Stimulated activated CD4-positive, alpha-beta T cell treated with anti-CD3 and anti-CD28 coated beads, Interleukin-1b, Interleukin-23, amount 100 ng/mL, for 24 hours (primary cell): ENCODE data around the gene ARHGEF28.

Experiments used
- DNase-seq, 4 experiments: peaks; one replicate each; pipeline ENCODE4 v3.0.0-alpha.2; 2020; ENCODE audit warnings: low read depth in 4 of 4, low spot score in 1 of 4

ARHGEF28 gene

DNA sequence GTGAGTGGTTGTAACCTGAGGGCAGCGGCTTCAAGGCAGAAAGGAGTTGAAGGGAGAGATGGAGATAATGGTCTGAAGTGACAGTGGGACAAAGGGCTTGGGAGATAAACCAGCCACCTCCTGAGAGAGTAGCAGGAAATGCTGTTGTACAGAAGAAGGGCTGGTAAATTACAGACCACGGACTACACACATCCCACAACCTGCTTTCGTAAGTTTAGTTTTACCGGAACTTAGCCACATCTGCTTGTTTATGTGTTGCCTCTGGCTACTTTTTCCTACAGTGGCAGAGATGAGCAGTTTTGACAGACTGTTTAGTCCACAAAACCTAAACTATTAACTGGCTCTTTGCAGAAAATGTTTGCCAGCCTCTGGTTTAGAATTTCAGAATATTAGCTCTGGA lies 269.5 kb downstream of the ARHGEF28 start:
- DNase-seq, result no peak

DNA sequence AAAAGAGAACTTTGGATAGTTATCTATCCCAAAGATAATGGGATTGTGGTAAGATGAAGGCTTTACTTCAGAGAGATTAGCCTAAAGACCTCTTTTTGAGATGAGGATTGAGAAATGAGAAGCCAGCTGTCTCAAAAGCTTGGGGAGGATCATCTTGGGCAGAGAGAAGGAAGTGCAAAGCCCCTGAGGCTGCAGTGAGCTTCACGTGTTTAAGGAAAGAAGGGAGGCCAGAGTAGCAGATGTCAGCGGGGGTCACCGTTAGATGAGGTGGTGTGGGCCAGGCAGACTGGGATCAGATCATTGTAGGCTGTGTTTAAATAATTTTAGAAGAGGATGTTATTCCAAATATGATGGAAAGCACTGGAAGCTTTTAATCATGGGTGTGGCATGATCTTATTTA lies 270.1 kb downstream of the ARHGEF28 start:
- DNase-seq, result no peak

DNA sequence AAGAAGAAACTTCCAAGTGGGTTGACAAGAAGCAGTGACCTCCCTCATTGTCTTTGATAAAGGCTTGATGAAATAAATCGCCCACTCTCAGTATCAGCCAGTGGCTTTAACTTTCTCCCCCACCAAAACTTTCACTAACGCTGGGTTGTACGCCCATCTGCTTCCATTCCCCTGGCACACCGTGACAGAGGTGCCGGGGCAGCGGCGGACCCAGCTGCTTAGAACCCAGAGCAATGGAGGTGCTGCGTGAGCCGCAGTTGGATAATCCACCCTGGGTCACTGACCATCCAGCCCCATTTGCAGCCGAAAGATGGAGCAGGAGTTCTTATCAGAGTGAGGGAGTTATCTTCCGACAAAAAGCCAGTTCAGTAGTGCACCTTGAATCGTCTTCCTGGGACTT lies 270.7 kb downstream of the ARHGEF28 start:
- DNase-seq, result no peak

DNA sequence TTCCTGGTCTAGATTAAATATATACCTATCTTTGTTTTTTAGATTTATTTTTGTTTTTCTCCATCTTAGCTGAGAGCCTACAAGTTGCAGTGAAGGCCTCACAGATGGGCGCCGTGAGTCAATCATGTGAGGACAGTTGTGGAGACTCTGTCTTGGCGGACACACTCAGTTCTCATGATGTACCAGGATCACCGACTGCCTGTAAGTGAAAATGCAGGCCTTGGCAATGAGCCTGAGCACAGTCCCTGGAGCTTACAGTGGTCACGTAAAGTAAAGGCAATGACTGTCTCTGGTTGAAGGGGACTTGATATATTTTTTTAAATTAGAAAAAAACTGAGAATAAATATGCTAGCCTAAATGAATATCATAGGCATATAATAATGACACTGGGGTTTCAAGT lies 271.9 kb downstream of the ARHGEF28 start:
- no peak for DNase-seq

DNA sequence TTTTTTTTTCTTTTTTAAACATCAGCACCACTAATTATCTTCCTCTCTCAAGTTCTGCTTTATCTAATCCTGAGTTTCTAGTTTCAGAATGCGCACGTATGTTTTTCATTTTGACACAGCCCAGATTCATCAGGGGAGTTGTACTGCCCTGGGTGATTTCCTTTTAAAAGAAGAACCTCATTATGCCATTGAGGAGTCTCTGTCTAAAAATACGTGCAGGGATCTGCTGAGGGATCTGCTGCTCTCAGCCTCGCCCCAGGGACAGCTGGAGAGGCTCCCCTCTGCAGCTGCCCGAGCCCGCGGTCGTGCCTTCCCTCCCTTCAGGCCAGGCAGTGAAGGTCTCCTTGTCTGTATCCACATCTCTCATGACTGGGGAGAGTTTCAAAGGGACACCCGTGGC lies 273.1 kb downstream of the ARHGEF28 start:
- no peak for DNase-seq

DNA sequence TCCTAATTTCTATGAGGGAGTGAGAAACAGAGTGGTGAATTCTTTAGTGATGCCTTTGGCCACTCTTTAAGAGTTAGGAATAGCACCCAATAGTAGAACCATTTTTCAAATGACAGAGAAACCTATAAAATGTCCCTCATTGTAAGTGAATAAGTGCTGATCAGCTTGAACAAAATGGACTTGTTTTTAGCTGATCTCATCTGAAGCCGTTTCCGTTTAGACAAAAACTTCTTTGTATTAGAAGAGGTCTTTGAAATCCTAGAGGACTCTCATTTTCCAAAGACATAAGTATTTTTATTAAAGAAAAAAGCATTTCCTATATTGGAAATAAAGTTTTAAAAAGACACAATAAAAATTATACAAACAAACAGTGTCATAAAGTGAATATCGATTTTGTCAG lies 273.9 kb downstream of the ARHGEF28 start:
- DNase-seq, result no peak

DNA sequence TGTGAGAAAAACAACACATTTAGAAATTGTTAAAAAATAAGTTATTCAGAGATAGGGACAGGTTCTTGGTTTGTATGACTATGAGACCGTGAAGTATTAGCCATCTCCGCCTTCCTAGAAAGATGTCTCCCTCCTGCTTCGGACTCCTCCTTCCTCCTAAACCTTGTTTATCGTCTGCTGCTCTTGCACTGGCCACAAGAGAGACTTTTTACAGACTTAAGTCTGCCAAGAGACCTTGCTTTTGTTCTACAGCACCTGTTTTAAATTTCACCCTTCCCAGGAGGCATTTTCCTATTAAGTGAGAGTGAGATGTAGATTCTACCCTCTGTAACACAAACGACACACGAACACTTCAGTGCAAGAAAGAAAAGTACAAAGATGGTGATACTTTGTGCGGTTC lies 274.6 kb downstream of the ARHGEF28 start:
- DNase-seq, result no peak

DNA sequence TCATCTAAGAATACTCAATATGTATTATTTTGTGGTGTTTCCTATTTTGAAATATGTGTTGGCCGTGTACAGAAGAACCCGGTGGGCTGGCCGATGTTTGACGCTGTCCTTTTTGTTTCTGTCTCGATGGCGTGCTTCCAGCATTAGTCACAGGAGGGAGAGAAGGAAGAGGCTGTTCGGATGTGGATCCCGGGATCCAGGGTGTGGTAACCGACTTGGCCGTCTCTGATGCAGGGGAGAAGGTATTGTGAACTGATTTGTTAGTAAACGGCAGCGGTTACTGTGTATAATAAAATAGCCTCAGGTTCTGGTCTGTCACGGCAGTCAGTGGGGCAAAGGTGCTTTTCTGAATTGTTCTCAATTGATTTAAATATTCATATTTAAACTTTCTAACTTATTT lies 275.0 kb downstream of the ARHGEF28 start:
- DNase-seq, result no peak

DNA sequence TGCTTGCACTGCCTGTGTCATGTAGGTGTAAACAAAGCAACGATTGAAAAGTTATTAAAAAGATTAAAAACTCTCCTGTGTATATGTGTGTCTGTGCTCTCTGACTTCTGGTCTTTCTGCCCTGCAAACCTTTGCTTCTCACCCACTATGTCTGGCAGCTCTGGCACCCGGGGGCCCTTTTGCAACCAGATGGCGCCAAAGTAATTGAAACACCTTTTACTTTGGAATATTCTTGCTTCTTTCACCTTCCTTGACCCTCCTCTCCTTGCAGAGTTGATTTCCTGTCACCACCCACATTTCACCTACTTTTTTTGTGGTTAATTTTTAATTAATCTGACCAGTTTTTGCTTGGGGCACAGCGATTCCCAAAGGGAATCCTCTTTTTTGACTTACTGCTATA lies 275.5 kb downstream of the ARHGEF28 start:
- no peak for DNase-seq

DNA sequence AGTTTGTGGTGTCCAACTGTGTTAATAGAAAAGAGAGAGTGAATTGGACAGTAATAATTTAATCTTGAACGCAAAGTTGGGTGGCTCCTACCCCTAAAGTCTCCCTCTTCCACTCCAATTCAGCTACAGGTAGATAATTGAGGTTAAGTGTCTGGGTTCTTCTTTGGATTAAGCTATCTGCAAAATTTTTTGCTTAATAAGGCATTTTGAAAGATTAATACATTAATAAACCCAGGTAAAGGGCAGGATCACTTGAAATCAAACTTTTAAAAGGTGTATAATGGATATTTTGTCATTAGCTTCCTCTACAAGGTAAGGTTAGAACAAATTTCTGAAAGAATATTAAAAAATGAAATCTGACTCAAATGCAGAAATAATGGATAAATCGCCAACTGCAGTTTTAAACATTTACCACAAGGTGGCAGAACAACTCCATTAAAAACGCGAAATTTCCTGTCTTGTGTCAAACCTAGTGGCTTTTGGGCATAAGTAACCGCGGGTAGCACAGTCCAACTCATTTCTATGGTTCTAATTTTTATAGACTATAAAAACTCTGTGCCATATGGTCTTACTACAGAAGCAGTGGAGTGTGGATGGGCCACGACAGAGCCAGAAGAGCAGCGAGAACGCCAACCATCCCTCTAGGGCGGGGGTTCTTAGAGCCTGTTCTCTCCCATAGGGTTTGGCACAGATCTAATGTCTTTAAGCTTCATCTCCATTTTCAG lies 276.5 kb downstream of the ARHGEF28 start:
- no peak for DNase-seq

DNA sequence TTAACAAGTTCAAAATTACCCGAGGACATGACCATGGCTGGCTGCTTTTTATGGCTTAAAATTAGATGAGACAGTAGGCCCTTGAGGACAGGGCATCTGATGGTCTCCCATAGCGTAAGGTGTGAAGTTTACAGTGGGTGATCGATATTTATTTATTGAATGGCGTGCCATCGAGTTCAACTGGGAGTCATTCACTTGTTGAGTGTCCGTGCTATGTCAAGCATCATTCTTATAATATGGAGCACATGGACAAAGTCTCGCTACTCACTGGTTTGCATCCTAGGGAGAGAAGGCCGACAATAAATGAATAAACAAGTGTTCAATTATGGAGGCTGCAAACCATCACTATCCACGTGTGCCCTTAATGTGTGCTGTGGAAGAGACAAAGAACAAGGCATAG lies 277.2 kb downstream of the ARHGEF28 start:
- no peak for DNase-seq

DNA sequence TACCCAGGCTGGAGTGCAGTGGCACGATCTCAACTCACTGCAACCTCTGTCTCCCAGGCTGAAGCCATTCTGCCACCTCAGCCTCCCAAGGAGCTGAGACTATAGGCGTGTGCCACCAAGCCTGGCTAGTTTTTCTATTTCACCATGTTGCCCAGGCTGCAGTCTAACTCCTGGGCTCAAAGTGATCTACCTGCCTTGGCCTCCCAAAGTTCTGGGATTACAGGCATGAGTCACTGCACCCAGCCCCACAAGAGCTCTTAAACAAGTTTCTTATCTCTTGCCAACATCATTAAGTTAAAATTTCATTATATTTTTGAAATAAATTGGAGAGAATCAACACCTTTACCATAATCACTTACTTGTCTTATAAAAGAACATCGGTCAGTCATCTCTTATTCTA lies 280.3 kb downstream of the ARHGEF28 start:
- DNase-seq, result no peak

DNA sequence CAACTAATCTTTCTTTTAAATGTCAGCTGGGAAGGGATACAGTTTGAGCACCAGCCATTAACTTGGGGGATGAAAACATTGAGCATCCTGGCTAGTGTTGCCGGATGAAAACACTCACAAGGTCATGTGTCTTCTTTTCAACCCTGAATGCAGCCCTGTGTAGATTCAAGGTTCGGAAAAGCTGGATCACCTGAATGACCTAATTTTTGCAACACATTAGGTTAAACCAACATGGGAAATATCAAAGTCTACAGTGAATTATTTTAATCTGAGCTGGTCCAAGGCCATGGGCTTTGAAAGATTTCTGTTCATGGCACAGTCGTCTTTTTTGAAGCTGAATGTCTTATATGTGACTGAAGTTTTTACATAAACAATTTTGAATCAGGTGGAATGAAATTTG lies 281.2 kb downstream of the ARHGEF28 start:
- DNase-seq, result no peak

DNA sequence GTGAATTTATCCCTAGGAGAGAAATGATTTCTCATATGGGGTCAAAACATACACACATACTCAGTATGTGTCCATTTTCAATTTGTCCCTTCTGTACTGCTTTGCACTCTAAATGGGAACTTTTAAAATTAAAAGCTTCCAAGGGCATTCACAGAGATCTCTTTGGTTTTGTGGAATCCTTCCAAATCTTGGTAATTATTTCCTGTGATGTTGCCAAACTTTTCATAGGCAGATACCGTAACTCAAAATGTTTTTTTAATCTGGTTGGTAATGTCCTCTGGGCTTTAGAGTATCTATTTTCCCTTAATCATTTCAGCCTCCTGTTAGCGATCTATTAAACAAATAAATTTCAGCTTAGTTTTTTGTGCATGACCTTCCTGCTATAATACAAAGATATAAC lies 282.4 kb downstream of the ARHGEF28 start:
- no peak for DNase-seq

DNA sequence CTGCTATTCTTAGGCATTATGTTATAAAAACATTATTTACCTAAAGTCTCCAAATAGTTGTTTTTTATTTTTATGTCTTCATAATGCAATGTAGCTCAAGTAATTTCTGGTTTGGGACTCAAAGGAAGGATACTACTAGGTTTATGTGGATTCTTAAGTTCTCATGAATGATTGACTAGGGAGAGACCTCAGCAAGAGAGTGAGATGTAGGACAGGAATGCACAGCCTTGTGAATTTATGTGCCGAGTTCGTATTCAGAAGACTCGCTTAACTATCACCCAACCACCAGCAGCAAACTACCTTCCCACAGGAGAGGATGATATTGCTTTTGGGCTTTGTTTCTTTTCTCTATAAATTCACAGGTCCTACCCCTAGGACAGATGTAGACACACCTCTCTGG lies 282.9 kb downstream of the ARHGEF28 start:
- no peak for DNase-seq

DNA sequence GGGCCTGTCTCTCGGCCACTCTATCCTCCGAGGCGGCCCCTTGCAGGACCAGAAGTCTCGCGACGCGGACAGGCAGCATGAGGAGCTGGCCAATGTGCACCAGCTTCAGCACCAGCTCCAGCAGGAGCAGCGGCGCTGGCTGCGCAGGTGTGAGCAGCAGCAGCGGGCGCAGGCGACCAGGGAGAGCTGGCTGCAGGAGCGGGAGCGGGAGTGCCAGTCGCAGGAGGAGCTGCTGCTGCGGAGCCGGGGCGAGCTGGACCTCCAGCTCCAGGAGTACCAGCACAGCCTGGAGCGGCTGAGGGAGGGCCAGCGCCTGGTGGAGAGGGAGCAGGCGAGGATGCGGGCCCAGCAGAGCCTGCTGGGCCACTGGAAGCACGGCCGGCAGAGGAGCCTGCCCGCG lies 283.5 kb downstream of the ARHGEF28 start:
- no peak for DNase-seq

DNA sequence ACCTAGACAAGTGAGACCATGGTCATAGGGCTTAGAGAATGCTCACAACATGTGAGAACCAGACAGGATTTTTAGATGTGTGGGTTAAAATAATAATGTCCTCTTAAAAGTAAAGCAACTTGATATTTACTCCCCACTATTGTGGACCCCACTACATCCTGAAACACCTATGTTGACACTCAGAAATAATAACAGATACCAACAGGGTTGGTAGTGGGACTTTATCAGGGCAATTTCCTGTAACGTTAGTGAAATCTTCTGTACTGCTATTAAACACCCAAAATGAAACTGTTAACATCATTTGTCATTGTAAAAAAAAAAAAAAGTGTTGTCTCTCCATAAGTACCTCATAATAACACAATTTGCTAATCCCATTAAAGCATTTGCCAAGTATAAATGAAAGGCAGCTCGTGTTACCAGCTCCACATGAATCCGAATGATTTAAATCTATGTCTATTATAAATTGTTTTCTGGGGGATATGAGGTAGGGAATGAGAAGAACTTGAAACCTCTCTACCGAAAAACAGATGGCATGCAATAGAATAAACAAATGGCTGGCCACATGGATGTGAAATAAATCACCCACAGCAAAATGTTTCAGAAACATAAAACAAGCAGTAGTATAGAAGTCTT lies 285.9 kb downstream of the ARHGEF28 start:
- no peak for DNase-seq

DNA sequence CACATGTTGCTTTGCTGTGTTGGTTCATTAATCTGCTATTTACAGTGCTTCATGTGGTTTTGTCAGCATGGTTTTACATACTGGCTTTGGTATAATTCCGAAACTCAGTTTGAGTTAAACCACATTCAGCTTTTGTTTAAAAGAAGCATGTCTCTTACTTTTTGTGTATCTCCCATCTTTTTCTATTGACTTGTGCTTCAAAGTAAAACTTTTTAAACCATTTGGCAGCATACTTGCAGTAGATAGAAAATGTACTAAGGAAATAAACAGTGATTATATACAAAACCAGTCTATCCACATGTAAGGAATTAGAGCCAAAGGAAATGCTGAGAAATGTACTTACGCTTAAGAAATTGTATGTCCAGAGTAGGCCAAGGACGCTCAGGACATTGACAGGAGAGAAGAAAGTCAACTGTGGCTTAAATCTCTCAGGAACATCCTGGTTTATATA lies 286.9 kb downstream of the ARHGEF28 start:
- DNase-seq, result no peak

DNA sequence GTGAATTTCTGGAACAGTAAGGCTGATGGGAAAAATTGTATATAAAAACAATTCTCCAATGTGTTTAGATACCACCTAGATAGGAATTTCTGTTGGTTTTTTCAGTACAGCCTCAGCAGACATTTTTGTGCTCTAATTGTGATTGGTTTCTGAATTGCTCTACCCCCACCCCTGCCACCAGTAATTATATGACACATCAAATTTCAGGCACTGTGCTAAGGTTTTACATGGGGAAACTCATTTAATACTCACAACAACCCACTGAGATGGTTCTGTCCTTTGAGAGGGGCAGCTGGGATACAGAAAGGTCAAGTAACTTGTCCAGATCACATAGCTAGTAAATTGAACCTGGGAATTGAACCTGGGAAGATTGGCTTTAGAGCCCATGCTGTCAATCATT lies 288.0 kb downstream of the ARHGEF28 start:
- DNase-seq, result no peak

DNA sequence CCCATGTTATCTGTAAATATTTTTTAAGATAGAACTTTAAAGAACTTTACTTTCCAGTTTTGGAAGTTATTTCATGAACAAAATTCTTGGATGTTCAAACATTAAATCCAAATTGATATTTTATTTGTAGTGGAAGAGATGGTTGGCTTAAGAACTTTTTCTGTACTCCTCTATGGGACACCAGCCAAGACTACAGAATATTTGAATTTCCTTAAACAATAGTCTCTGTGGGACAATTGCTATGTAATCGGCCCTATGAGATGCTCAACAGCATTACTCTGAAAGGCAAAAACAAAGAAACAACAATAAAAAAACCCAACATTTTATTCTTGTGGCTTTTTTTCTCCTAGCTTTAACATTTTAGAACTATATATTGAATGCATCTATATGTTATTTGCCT lies 289.3 kb downstream of the ARHGEF28 start:
- DNase-seq, result no peak

DNA sequence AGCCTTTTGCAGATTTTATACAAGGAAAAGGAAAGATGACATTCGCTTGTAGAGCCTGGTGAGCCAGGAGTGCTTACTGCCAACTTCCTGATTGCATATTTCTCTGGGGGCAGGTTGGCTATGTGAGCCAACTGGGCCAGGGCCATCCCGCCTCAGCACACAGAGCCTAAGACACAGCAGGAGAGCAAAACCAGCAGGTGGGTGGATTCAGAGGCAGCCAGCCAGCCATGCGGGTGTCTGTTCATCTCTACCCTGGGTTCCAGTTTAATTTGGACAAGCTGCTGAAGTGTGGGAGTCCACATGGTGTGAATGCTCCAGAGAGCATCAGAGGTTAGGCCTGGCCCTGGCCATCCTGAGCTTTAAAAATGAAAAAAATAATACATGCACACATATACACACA lies 291.4 kb downstream of the ARHGEF28 start:
- no peak for DNase-seq

DNA sequence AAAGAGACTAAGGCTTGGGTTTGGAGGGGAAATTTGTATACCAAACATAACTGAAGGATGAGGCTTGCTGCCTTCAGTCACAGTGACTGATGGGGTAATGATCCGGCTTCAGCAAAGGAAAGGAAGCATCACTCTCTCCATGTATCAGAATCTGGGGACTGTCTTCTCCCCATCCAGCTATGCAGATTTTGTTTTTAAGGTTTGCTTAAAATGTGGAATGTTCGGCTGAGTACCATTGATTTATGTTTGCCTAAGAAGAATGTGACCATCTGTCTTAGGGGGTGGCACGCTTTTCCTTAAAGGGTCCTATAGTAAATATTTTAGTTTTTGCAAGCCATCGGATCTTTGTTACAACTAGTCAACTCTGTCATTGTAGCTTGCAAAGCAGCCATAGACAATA lies 291.9 kb downstream of the ARHGEF28 start:
- no peak for DNase-seq

DNA sequence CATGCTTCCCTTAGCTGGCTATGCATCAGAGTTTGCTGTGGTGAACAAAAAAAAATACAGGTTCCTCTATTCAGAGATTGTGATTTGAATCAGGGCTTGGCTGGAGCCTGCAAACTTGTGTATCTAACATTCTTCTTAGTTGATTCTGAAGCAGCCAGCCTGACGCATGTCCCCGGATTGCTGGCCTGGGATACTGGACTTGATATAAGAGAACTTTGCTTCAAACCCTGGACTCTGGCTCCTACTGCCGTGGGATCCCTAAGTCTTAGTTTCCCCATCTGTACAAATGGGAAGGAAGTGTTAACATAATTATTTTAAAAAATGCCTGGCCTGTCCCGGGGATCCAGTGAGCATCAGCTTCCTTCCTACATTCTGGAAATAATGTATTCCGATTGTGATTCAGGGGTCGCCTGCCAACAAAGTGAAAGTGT lies 292.8 kb downstream of the ARHGEF28 start:
- no peak for DNase-seq
